UCSD-AML1 (cell line): ENCODE results near the gene CEP104.

Experiments used
- DNase-seq: peaks from one replicate; lab custom pipeline; 2025; ENCODE audit not compliant: unreplicated experiment; lab: John Stamatoyannopoulos, UW

The CEP104 gene

DNA sequence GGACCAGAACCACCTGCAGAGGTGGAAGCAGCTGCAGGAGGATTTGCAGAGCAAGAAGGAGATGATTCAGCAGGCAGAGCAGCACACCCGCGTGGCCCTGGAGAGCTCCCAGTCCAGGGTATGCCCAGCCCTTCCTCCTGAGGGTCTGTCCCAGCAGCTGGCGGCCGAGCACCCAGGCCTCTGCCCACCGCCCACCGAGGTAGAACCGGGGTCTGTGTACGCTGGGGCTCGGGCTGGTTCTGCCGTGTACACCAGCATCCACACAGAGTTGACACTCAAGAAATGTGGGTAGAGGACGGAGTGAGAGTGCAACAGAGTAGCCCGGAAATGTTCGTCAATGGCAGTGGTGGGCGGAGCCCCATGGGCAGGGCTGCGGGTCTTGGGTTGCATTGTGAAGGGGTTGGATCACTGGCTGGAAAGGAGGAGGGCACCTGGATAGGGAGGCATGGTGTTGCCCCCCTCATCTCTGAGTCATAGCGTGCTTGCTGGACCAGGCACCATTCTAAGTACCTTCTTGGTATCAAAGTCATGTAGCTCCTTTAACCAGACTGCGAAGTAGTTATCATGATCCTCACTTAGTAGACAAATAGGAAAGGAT is 89.6 kb downstream of the CEP104 start:
- DNase-seq = no peak

DNA sequence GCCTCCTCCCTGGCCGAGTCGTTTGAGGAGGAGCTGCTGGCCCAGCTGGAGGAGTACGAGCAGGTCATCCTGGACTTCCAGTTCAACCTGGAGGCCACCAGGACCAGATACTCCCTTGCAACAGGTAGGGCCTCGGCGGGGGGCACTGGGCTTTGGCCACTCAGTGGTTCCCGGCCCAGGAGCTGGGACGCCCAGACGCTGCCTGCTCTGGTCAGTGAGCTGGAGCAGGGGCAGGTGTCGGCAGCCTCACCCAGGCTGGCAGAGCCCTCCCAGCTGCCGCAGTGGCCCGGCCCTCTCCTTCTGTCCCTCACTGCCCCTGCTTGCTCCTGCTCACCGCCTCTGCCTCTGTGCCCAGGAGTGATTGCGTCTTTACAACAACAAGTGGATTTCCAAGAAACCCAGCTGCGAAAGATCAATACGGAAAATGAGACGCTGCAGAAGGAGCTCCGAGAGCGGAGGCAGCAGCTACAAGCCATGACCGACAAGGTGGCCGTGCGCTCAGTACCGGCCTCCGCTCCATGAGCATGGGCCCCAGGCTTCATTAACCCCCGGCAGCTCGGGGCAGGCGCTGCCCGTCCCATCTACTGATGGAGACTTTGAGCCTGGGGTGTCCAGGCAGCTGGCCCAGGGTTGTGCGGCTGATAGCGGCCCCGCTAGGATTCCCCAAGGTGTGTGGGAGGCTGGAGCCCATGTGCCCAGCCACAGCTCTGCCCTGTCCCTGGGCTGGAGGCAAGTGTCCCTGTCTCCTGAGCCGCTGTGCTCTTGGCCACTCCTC is 93.5 kb downstream of the CEP104 start:
- DNase-seq = no peak

DNA sequence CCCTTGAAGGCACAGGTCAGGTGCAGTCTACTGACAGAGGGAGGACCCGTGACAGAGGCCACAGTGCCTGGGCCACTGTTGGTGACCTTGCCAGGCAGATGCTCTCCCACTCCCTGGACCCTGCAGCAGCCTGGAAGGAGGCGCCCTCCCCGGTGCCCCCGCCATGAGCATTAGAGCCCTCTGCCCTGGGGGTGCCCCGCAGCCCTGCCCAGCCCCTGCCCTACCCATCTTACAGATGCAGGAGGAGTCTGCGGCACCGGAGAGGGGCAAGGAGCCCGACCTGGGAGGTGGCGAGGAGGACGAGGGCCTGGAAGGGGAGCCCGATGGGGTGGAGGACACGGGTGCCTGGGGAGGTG is 94.2 kb downstream of the CEP104 start:
- DNase-seq = no peak

DNA sequence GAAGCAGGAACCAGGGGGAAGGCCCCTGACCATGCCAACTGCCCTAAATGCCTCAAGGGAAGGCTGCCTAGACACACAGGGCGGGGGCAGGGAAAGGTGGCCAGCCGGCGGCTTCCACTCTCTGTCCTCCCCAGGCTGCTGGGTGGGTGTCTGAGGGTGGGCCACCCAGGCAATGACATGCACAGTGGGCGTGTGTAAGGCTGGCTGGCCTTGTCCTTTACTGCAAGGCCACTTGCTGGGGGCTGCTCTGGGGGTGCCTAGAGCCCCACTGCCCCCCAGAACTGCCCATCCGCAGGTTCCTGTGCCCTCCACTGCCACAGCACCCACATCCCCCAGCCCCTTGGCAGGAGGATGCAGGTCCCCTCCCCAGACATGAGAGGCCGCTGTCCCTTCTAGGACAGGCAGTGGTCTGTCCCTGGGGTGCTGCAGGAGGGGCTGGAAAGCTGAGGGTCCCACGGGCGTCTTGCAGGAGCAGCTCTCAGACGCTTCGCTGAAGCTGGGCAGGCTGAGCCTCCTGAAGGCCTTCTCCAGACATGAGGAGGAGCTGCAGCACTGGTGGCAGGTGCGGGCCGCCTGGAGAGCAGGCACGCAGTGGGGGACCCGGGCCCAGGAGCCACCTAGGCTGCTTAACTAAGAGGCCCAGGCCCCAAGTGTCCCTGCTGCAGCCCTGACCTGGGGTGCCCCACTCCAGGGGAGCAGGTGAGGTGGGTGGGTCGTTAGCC is 94.7 kb downstream of the CEP104 start:
- DNase-seq = no peak
